SK-N-MC (cell line): Measurements from ENCODE around the gene TCTN2.

Source experiments
- EZH2 ChIP-seq: fragments of 200-600 bp; sonication (generic); IDR thresholded peaks from one replicate; pipeline ENCODE4 v1.6.1; 2017; ENCODE audit warnings: antibody characterized with exemption
- FOXP2 ChIP-seq: optimal IDR thresholded peaks from 2 replicates; pipeline ENCODE3; 2011; ENCODE audit warnings: mild to moderate bottlenecking, moderate library complexity; ENCODE audit not compliant: insufficient read depth; ENCODE audit errors: extremely low read length, control extremely low read depth
- POLR2AphosphoS5 ChIP-seq: IDR thresholded peaks from 2 replicates; pipeline ENCODE4 v1.6.1; 2012; ENCODE audit warnings: mild to moderate bottlenecking, low read depth, low read length, borderline replicate concordance

- no peak for TF ChIP-seq EZH2
- TF ChIP-seq POLR2AphosphoS5: no peak
- TF ChIP-seq FOXP2: no peak
Observed at GRCh38 chr12:123657211-123657610, 13.7 kb upstream of the TCTN2 start.
